ENCODE results near the gene ADARB1.

DNA sequence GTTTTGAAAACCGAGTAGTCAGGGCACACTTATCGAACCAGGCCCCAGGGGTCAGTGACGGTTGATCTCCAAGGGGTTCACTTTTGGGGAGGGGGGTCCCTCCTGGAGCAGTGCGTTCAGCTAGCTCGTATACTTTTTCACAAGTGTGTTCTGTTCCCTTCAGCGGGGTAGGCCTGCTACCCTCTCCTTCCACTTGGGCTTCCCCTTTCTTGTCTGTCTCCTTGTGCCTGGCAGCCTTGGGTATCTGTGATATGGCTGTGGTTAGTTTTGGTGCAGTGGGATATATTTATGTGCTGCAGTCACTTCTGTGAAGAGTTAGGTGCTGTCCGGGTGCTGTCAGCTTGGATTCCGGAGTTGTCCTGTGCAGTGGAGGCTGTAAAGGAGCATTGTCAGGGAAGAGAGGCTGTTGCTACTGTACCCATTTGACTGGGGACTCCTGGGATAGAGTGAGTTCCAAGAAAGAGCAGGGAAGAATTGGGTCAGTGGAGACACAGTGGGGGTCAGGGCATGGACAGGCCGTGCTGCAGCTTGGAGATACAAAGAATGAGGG lies 29.7 kb downstream of the ADARB1 start:
- no peak for TF ChIP-seq POLR2AphosphoS5 (IDR thresholded peaks at IDR 0.05)
- no peak for TF ChIP-seq EP300 (IDR thresholded peaks at IDR 0.05; ENCODE audit: low read depth)
- TF ChIP-seq, protein P1, sequence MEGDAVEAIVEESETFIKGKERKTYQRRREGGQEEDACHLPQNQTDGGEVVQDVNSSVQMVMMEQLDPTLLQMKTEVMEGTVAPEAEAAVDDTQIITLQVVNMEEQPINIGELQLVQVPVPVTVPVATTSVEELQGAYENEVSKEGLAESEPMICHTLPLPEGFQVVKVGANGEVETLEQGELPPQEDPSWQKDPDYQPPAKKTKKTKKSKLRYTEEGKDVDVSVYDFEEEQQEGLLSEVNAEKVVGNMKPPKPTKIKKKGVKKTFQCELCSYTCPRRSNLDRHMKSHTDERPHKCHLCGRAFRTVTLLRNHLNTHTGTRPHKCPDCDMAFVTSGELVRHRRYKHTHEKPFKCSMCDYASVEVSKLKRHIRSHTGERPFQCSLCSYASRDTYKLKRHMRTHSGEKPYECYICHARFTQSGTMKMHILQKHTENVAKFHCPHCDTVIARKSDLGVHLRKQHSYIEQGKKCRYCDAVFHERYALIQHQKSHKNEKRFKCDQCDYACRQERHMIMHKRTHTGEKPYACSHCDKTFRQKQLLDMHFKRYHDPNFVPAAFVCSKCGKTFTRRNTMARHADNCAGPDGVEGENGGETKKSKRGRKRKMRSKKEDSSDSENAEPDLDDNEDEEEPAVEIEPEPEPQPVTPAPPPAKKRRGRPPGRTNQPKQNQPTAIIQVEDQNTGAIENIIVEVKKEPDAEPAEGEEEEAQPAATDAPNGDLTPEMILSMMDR (IDR thresholded peaks at IDR 0.05) = no peak
- no peak for TF ChIP-seq POLR2A (IDR thresholded peaks at IDR 0.05)

Data from transverse colon (tissue), 4 donors.